IPS-NIHi7 (cell line): ENCODE results near the gene WDR33.
"Not testable (repeated sequence)": the region's sequence is repeated elsewhere in the genome, so short reads cannot be mapped to it uniquely, and the experiment has no call there.

ENCODE experiments used
- DNase-seq: peaks from one replicate; pipeline ENCODE4 v3.0.0; 2012; ENCODE audit warnings: mixed read lengths; ENCODE audit errors: extremely low spot score

The WDR33 gene

DNA sequence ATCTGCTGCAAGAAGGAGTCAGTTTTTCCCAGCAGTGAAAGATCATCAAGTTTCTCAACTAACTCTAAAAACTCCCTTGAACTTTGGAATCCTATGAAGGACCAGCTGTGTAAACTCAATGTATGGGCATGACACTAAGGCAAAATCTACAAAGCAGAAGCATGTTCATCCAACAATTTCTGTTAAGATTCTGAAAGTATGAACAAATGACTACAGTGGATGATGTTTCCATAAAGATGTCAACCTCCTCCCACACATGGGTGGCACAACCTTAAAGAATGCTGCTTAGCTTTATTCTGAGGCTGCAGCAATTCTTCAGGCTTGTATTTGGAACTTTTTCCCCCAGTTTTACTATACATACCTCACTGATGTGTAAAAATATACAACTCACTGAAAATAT, 47.2 kb downstream of the WDR33 start:
- DNase-seq: no peak

DNA sequence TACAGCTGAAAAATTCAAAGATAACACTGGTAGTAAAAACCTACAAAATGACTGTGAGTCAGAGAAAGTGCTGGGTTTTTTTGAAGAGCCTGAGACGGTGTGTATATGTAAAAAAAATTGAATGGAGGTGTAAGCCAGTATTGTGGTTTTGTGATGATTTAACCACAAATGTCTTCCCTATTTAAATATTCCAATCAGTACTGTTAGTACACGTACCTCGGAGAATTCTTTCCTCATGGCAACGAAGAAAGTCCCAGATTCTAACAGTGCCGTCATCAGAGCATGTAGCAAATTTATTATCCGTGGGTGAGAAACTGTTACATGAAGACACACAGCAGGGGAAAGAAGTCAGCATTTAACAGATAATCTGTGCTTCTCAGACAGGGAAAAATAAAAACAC, 48.1 kb downstream of the WDR33 start:
- no peak for DNase-seq

DNA sequence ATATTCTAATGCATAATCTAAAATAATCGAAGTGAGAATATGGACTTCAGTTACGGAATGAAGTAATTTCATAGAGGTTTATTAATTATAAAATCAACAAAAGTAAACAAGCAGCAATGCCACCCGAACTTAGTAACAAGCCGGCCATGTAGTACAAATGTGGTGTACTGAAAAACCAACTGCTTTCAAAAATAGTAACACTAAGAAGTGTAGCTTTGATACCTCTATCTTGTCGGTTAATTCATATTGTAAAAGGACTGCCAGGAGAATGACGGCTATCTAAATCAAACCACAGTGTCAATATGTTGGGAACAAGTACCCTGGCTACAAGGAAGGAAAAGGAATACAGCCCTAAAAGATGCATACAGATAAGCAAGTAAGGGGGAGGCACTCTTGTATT, 48.5 kb downstream of the WDR33 start:
- DNase-seq: no peak

DNA sequence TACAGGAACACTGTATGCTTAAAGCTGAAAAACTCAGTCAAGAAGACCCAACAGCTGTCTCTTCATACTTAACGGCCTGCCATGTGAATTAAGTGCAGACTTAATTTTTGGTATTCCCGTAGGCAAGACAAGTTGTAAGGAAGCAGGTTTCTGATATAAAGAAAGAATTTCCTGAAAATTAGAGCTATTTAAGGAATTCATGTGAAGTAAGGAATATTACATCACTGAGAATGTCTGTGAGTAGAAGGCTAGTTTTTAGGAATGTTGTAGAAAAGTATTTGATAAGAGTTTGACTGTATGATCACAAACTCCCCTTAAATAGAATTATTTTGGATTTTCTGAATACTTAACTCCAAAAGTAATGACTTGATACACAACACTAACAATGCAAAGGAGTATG, 51.0 kb downstream of the WDR33 start:
- DNase-seq: no peak

DNA sequence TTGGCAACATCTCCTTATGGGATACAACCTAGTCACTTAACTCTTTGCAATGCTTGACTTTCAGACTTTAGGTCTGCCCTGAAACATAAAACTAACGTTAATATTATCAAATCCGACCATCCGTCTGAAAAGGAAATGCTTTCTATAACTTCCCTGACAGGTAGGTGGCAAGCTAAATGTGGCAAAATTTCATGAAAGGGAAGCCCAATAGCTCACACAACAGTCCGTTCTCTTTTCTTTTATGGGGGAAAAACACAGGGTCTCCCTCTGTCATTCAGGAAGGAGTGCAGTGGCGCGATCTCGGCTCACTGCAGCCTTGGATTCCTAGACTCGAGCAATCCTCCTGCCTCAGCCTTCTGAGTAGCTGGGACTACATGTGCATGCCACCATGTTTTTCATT, 56.8 kb downstream of the WDR33 start:
- no peak for DNase-seq

DNA sequence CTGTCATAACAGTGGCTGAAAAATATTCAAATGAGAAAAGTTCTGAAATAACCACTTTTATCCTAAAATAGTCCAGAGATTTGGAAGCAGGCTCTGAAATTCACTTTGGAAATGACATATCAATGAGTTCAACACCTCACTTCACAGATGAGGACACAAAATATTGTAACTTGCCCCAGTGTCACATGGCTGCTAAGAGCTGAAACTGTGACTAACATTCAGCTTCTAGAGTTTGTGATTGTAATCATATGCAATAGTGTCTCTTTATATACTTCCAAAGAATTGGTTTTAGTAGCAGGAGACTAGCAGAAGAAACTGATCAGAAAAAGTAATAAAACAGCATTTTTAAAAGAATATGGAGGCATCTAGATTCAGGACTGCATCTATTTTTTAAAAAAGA, 57.6 kb downstream of the WDR33 start:
- DNase-seq: no peak

DNA sequence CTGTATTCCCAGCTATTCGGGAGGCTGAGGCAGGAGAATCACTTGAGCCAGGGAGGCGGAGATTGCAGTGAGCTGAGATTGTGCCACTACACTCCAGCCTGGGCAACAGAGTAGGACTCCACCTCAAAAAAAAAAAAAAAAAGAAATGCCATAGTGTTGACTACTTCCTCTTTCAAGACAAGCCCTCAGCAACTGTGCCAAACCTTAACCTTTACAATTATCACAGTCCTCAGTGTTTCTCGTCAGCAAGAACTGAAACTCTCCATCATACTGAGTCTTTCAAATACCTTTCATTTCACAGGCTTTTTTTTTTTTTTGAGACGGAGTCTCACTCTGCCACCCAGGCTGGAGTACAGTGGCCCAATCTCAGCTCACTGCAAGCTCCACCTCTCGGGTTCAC, 61.4 kb downstream of the WDR33 start:
- not testable (repeated sequence) for DNase-seq

DNA sequence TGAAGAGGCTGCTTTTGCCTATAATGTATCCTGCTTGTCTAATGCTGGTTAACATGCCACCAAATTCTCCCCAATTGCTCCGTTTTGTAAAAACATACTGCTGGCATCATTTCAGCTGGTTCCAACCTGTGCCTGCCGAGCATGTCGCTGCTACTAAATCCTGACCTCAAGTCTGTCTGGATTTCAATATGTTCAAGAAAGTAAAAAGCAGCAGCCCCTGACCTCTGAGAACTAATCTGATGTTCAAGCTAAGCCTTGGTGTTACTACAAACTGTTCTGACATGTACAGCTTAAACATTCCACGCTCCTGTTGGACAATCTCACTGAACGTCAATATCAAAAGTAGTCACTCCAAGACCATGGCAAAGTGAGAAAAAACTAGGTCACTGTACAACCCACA, 63.4 kb downstream of the WDR33 start:
- no peak for DNase-seq

DNA sequence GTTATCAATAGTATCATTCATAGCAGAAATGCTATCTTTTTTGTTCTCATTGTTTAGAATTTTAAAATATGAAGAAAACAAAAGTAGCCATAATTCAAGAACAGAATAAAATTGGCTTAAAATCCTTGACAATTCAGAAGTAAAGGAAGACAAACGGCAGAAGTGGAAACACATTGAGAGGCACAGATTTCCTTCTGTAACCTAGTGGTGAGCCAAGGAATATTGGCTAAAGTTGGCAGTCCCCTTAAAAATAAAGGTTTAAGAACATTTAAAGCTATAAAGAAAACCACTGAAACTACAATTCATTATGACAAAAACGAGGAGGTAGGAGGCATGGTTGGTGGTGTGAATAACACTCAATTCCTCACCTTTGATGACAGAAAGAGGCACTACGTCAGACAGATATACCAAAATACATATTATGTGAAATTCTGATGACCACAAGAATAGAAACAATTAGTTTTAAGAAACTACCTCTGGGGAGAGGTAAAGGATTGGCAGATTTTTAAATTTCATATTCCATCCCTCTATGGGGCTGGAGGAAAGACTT, 67.4 kb downstream of the WDR33 start:
- no peak for DNase-seq

DNA sequence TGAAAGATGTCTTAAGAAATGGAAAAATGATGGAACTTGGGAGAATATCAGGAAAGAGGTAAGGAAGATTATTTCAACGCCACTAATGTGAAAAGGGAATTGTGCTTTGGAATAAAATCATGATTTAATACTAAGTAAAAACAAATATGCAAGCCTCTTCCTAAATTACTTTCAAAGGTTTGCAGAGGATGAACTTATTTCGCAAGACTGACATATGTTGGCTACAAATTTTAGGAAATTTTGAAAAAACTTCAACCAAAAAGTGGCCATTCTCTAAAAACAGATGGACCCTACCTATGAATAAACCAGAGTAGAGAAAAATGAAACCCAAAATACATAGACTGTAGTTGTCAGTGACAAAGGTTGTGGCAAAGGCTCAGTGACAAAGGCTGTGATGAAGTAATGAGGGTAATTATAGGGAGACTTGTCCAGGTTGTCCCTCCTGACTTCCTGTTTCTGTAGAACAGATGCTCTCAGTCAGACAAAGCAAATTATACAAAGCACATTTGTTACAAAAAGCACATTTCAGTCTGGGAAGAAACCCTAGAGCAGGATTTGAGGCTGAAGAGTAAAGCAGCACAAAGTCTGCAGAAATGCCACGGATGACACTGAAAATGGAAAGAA, 70.2 kb downstream of the WDR33 start:
- no peak for DNase-seq

DNA sequence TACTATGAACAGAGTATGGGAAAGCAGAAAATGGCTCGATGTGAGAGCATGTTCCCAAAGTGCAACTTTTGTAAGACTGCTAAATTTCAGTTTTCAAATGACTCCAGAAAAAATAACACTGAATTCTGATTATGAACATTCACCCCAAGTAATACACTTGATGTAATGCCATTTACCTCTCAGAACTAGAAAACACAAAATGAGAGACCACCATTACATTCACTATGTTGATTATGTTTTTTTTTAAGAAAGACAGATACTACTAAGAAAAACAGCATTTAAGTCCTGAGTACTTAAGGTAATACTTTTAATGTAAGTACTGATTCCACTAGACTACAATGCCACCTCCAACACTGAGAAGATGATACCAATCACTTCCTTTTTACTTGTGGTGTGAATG, 71.2 kb downstream of the WDR33 start:
- DNase-seq: no peak

DNA sequence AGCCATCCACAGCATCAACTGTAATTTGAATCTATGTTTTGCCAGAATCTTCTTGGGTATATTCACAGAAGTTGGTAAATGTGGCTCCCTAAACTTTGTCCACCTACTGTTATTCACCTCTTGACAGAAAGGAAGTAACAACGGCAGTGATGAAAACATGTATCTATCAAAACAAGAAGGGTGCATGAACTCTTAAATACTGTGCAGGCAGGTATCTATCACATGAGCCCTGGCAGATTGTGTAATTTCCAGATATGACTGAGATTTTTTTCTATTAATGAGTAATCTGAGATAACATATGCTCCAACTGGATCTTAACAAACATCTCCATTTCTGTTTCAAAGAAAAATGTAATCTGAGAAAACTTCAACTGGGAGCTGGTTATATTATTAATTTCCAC, 73.1 kb downstream of the WDR33 start:
- no peak for DNase-seq

DNA sequence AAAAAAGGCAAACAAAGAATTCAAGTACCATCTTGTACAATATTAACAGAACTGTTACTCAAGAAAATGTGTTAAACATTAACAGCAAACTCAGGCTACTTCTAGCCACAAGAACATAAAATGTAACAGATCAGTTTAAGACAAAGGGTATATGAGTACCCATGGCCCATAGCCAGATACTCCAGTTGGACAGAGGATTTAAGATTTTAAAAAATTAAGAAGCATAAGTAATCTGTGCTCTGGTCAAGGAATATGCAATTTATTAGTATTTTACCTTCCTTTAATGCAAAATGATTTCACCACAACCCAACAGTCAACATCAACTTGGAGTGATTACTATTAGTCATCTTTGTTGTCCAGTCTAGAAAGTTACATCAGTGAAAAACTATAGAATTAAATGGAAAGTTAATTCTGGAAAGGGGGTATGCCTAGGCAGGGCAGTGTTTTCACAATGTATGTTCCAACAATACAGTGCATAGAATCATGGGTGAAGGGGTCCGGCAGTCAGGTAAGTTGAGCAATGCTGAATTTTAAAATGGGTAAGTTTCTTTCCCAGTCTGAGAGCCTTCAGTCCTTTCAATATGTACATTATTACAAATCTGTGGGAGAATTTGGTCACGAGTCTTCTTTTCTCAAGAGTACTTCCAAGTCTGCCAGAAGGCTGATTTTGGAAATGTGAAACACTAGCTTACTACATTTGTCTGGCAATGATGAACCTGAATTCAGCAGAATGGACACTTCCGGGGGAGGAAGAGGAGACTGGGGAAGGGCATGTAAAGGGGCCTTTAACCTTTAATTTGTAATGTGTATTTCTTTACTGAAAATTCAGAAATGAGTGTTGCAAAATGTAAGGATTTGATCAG, 75.2 kb downstream of the WDR33 start:
- no peak for DNase-seq

DNA sequence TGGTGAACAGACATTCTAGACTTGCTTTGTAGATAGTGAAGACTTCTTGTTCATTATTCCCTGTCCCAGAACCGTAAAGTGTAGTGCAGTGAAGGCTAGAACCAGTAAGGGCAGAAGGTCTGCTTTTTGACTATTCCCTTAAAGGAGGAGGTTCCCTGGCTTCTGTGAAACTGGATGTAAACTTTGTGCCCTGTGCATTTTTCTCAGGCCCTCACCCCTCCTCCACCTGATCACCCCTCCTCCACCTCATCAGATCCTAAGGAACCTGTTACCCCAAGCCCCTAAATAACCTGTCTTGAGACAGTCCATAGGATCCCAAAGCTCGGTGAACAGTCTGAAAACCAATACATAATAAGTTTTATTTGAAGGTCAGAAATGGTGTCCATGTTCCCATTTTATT, 75.9 kb downstream of the WDR33 start:
- DNase-seq: no peak

DNA sequence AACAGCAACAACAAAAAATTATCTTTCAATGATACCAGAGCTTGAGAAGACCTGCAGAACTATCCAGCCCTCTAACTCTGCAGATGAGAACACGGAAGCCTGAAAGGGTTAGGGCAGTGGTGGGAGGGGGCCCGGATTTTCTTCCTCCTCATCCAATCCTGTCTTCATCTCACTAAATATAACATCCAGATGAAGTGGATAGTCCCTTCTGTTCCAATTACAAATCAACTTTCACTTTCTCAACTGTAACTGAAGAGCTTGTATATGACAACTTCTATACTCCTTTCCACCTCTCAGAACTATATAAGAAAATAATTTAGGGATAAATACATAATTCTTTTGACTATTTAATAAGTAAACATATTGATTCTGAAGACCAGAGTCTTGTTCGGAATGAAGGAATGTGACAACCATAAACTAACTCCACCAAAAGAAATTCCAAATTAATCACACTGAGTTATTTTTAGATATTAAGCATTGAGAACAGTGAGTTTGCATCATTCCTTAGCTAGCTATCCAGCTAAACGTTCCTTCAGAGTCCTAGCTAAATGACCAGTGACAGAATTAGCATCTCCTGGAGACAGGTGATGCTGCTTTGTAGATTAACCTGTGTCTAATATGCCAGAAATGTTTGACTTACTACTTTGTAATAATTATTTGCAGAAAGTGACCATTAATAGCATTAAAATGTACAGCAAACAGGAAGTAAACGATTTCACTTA, 77.0 kb downstream of the WDR33 start:
- no peak for DNase-seq

DNA sequence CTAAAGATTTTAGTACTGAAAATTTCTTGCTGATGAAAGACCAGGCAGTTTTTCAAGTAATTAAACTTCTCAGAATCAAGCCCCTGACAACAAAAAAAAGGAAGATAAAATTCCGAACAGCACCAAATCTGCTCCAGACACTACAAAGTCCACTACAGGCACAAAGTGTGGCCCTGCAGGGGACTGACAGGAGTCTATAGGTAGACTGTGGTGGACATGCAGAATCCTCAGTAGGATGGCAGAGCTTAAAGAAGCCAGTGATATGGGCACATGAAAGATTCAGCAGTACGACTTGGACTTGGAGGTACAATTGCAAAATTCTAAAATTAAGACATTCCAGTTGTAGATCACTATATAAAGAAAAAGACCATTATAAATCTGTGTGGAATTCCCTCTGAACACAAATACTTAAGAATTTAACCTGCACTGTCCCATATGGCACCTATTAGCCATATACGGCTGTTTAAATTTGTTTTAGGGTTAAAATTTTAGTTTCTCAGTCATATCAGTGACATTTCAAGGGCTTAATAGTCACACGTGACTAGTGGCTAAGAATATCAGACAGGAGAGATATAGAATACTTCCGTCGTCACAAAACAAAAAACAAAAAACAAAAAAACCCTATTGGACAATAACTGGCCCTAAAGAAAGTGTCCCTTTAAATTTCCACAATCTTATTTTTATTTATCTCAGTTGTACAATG, 77.7 kb downstream of the WDR33 start:
- DNase-seq: no peak

DNA sequence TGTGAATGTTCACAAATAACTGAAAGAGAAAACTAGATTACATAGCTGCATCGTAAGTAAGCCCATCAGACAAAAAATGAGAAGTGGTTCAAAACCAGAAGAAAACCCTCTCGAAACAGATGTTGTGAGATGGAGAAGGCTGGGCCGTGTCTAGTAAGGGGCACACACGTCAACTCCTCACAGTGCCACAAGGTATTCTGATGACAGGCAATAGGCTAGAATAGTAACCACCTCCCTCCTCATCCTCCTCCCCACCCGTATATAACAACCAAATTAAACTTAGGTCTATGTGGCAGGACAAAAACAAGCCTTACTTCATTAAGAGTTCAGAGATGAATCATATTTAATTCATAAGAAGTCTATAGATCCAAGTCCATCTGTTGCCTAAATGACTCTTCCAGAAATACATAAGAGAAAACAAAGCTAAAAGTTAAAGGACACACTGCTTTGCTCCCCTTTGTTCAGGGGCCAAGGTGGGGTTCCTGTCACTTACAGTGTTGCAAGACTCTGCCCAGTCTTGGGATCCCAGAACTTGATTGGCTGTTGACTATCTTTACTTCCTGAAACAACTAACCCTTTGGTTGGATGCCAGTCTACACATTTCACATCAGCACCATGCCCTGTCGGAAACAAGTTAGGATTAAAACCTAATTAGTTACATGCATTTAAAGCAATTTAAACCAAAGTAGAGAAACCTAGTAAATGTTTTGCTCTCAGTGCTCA, 84.7 kb downstream of the WDR33 start:
- DNase-seq: no peak

DNA sequence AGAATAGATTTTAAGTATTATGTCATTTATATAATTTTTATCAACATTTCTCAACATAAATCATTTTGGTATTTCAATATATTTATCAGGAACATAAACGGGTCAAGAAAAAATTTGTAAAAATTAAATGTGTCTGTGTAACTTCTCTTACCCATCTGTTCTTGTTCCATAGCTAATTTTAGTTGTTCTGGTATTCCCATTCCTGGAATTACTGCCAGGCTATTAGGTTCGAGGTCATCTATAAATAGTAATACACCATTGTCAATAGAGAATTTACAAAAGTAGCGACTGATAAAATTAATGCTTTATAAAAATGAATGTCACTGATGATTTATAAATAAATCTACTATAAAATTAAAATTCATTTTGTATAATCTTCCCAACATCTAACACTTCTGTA, 88.2 kb downstream of the WDR33 start:
- no peak for DNase-seq

DNA sequence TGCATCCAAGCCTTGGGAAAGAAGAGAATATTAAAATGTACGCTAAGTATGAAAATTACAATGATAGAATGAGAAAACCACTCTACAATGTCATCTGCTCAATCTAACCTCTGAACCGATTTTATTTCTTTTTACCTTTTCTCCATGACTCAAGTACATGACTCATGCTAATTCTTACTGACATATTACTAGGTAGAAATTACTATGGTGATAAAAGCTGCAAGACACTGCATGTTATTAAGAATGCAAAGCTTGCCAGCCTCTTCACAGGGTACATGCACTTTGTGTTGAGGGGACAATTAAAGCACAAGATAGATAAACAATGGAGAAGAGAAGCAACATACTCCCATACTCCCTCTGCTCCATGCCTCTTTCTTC, 89.0 kb downstream of the WDR33 start:
- DNase-seq: no peak

DNA sequence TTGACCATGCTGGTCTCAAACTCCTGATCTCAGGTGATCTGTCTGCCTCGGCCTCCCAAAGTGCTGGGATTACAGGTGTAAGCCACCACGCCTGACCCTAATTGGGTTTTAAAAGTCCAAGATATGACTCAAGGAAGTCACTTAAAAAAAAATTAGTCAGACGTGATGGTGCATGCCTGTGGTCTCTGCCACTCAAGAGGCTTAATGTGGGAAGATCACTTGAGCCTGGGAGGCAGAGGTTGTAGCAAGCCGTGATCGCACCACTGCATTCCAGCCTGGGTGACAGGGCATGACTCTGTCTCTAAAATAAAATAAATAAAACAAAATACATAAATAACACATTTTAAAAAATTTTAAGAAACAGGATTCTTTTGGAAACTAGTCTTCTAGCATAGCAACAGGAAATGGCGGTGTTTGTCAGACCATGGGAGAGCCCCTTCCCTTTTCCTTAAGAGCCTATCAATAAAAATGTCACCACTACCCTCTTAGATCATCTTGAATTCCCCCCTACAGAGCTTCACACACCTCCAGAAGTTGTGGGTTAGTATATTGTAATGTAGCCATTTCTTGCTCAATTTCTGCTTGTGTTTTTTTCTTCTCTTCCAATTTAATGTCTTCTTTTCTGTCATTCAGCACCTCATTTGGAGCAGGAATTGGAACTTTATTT, 89.5 kb downstream of the WDR33 start:
- no peak for DNase-seq
